ENCODE data around the gene PRPF19.

PRPF19 gene

GRCh38 chr11:60841797-60842667 lies 64.4 kb downstream of the PRPF19 start, which contains the start of gene CCDC86:
TSS of gene CCDC86 (plus strand) at chr11:60842113. CDS start at chr11:60842125, 12 bp downstream.
- peak; percentile 83 for DNase-seq (ENCODE audit: low read depth)

Data from CMK (cell line).